D721Med (cell line): ENCODE data around the gene PRPH2.
"Not testable (repeated sequence)": the region's sequence is repeated elsewhere in the genome, so short reads cannot be mapped to it uniquely, and the experiment has no call there.

Experiments
- DNase-seq: peaks from one replicate; pipeline ENCODE4 v3.0.0; 2011; ENCODE audit warnings: low spot score; ENCODE audit not compliant: insufficient read length
- FAIRE-seq: peaks from 2 replicates; lab custom pipeline; 2011; peaks lifted over from hg19 to GRCh38; lab: Jason Lieb, UNC
- CTCF ChIP-seq: IDR thresholded peaks from 2 replicates; pipeline ENCODE4 v1.5.1; 2012; ENCODE audit warnings: mild to moderate bottlenecking, control low read depth; ENCODE audit not compliant: insufficient read depth; ENCODE audit errors: missing control alignments

PRPH2 gene

DNA sequence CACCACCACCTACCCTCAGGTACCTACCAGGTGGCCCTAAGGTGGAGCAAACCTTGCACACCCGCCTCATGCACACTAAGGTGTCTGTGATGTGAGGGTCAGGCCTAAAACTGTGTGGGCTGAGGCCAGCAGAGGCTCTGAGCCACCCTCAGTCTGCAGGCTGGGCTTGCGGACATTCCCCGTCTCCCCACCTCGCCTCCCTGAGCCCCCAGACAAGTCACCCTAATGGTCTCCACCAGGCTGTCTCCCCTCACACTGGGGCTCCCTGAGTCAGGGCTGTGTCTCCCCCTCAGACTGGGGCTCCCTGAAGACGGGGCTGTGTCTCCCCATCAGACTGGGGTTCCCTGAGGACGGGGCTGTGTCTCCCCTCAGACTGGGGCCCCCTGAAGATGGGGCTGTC lies 12.5 kb downstream of the PRPH2 start:
- TF ChIP-seq CTCF: no peak
- no peak for DNase-seq
- FAIRE-seq: no peak

DNA sequence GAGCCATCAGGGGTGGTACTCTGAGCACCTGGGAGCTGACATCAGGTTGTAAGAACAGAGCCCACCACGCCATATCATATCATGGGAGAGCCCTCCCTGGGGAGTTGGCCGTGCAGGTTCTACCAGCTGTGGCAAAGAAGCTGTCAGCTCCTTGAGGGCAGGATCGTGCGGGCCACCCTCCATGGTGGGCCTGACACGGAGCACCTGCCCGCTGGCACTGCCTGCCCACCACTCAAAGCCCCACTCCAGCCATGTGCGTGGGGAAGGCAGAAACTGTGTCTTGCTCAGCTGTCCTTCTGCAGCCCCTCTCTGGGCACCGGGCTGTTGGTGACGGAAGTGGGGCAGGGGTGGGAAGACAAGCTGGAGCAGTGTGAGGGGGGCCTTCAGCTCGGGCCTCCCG lies 14.3 kb downstream of the PRPH2 start:
- no peak for TF ChIP-seq CTCF
- FAIRE-seq: no peak
- DNase-seq: no peak

DNA sequence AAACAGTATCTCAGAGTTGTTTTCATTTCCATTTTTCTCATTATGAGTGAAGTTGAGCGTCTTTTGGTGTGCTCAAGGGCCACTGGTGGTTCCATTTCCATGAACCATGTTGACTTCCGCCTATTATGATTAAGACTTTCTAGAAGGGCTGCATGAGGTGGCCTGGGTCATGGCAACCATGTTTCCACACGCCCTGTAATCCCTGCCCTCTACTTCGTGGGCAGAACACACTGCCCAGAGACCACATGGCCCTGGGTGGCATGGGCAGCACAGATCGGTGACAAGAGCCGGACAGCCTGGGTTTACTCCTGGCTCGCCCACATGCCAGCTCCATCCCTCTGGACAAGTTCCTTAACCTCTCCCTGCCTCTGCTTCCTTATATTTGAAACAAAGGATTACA lies 14.8 kb downstream of the PRPH2 start:
- TF ChIP-seq CTCF: no peak

DNA sequence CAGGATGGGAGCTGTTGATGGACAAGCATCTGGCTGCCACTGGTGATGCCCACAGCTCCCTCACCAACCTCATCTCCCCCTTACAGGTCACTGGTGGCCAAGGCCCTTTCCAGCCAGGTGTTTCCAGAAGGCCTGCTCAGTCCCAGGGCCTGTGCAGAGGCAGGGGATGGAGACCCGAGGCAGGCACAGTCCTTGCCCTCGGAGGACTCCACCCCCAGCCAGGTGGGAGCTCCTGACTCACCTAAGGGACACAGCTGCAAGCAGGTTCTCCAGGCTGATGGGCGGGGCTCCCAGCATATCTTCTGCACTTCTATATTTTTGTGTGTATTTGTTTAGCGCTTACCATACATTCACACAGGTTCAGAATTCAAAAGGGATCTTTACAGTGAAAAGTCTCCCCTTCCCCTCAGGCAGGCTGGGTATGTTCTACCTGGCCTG lies 17.4 kb downstream of the PRPH2 start:
- DNase-seq (no peak), FAIRE-seq (no peak)
- TF ChIP-seq CTCF: no peak

More for the DNA sequence above, 14.8 kb downstream of the PRPH2 start:
- DNase-seq: no peak
- FAIRE-seq: no peak

DNA sequence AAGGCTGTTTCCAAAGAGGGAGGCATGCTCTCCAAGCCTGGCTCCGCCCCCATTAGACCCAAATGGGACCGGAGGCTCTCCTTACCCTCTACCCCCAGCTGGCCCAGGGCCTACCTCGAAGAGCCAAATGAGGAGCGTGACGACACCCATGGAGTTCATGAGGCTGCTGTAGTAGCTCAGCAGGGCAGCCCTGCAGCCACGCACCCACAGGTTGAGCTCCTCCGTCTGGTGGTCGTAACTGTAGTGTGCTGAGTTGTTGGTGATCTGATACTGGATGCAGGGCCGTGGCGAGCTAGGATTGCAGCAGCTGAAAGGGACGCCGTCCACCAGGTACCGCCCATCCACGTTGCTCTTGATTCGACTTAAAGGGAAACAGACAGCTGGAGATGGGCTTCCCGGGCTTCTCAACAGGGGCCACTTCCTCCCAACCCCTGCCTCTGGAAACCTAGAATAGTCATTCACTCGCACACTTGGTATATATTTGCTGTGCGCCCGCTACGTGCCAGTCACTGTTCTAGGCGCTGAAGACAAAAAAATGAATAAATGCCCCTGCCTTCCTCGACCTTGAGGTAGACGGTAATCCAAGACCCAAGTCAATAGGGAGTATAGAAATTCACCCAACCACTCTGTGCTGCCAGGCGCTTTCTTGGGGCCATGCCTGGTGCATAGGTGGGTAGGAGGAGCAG lies 18.0 kb downstream of the PRPH2 start:
- FAIRE-seq: no peak
- TF ChIP-seq CTCF: no peak
- no peak for DNase-seq

DNA sequence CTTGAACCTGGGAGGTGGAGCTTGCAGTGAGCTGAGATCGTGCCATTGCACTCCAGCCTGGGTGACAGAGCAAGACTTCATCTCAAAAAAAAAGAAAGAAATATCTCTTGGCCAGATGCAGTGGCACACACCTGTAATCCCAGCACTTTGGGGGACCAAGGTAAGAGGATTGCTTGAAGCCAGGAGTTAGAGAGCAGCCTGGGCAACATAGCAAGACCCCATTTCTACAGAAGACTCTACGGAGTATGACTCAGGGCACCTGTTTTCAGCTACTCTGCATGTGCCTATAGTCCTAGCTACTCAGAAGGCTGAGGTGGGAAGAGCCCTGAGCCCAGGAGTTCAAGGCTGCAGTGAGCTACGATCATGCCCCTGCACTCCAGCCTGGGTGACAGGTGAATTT lies 19.6 kb downstream of the PRPH2 start:
- not testable (repeated sequence) for FAIRE-seq, DNase-seq

DNA sequence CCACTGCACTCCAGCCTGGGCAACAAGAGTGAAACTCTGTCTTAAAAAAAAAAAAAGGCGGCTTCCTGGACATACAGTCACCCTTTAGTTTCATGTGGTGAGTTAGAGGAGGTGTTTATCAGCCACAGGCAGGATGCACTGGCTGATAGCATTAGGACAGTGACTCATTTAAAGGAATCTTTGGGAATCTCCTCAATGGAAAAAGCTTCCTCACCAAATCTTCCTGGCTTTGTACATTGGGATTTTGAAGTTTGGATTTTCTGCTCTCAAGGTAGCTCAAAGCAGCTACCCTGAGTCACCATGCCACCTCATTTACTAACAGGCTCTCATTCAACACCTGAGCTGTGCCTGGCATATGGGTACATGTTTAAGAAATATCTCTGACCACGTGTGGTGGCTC lies 20.2 kb downstream of the PRPH2 start:
- no peak for TF ChIP-seq CTCF
- DNase-seq (no peak), FAIRE-seq (no peak)
